DMS53 treated with DMSO at 0.1 percent for 48 hours (cell line): ENCODE results near the gene SPATA25.
A peak's percentile ranks its signal among the peaks of the same experiment; 100 is the strongest.
"Not testable (repeated sequence)": the region's sequence is repeated elsewhere in the genome, so short reads cannot be mapped to it uniquely, and the experiment has no call there.

Experiments
- DNase-seq: peaks from one replicate; lab custom pipeline; 2025; ENCODE audit not compliant: unreplicated experiment; lab: John Stamatoyannopoulos, UW

The SPATA25 gene

GRCh38 chr20:45894797-45895196 is 7.4 kb upstream of the SPATA25 start:
- no peak for DNase-seq

GRCh38 chr20:45893831-45894230 is 6.4 kb upstream of the SPATA25 start:
- no peak for DNase-seq

GRCh38 chr20:45892828-45893500 is 5.5 kb upstream of the SPATA25 start:
- no peak for DNase-seq

GRCh38 chr20:45892049-45892825 is 4.8 kb upstream of the SPATA25 start:
- no peak for DNase-seq

- DNase-seq, result peak; percentile 79
Measured at GRCh38 chr20:45890985-45891983, 3.9 kb upstream of the SPATA25 start, which contains the start of the genes CTSA and NEURL2. Gene CTSA, plus strand, starts transcription at chr20:45891335. Its CDS starts 234 bp downstream, at chr20:45891569. Gene NEURL2, minus strand, starts transcription at chr20:45891208. Its CDS starts 217 bp downstream, at chr20:45890991.

GRCh38 chr20:45890077-45890984 is 2.9 kb upstream of the SPATA25 start:
- peak; percentile 71 for DNase-seq

GRCh38 chr20:45888681-45889080 is 1.3 kb upstream of the SPATA25 start:
- no peak for DNase-seq

GRCh38 chr20:45886590-45887345 is 654 bp downstream of the SPATA25 start:
- DNase-seq, result no peak

GRCh38 chr20:45883100-45883469 is 4.3 kb downstream of the SPATA25 start:
- no peak for DNase-seq

GRCh38 chr20:45882469-45883099 is 4.8 kb downstream of the SPATA25 start:
- DNase-seq, result no peak

GRCh38 chr20:45880988-45881788 is 6.2 kb downstream of the SPATA25 start, which contains the start of gene ZSWIM1:
Gene ZSWIM1, plus strand, starts transcription at chr20:45881227. Its CDS starts 1,366 bp downstream, at chr20:45882593.
- peak; percentile 99 for DNase-seq

- DNase-seq, result no peak
Measured at GRCh38 chr20:45878076-45878761, 9.2 kb downstream of the SPATA25 start.

GRCh38 chr20:45874576-45874975 is 12.8 kb downstream of the SPATA25 start:
- DNase-seq, result no peak

GRCh38 chr20:45874104-45874481 is 13.3 kb downstream of the SPATA25 start:
- DNase-seq, result not testable (repeated sequence)

- DNase-seq, result no peak
Measured at GRCh38 chr20:45873409-45874103, 13.9 kb downstream of the SPATA25 start.

GRCh38 chr20:45872626-45873025 is 14.8 kb downstream of the SPATA25 start:
- DNase-seq, result no peak

- DNase-seq, result no peak
Measured at GRCh38 chr20:45867819-45868176, 19.6 kb downstream of the SPATA25 start.
